Measurements from ENCODE around the gene NCAN.

DNA sequence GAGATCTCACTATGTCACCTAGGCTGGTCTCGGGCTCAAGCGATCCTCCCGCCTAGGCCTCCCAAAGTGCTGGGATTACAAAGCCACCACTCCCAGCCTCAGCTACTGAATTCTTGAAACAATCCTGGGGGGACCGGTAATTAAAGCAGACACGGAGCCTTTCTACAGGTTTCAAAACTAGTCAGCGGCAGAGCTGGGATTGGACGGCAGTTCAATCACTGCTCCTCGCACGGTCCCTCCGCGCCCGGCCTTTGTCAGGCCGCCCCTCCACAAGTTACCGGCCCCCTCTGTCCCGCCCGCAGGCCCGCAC, 20.0 kb upstream of the NCAN start:
- TF ChIP-seq POLR2AphosphoS5 (IDR thresholded peaks at IDR 0.05) (no peak), EP300 (conservative IDR thresholded peaks at IDR 0.05; ENCODE audit: poor library complexity, severe bottlenecking) (no peak), EZH2 (IDR thresholded peaks at IDR 0.05; ENCODE audit: borderline replicate concordance, insufficient read depth, low read length, poor library complexity, severe bottlenecking) (no peak), RAD21 (conservative IDR thresholded peaks at IDR 0.05) (no peak)
- TF ChIP-seq, protein P1, sequence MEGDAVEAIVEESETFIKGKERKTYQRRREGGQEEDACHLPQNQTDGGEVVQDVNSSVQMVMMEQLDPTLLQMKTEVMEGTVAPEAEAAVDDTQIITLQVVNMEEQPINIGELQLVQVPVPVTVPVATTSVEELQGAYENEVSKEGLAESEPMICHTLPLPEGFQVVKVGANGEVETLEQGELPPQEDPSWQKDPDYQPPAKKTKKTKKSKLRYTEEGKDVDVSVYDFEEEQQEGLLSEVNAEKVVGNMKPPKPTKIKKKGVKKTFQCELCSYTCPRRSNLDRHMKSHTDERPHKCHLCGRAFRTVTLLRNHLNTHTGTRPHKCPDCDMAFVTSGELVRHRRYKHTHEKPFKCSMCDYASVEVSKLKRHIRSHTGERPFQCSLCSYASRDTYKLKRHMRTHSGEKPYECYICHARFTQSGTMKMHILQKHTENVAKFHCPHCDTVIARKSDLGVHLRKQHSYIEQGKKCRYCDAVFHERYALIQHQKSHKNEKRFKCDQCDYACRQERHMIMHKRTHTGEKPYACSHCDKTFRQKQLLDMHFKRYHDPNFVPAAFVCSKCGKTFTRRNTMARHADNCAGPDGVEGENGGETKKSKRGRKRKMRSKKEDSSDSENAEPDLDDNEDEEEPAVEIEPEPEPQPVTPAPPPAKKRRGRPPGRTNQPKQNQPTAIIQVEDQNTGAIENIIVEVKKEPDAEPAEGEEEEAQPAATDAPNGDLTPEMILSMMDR (IDR thresholded peaks at IDR 0.05; ENCODE audit: poor library complexity, severe bottlenecking) = no peak

Data from neural cell (in vitro differentiated cells).